Measurements from ENCODE around the gene CYP24A1. TPM values are rescaled to one million over a fixed set of nuclear protein-coding genes. Genes with fewer than 3 reads are reported as not detected.

Gene CYP24A1
- not detected for total RNA-seq
- long read RNA-seq: 0 reads

- intact Hi-C loops (cut with DNase I): no loop called here
- ATAC-seq (ENCODE audit: poor library complexity) (no peak), DNase-seq (no peak)
Observed at GRCh38 chr20:54173653-54174456, at the start of gene CYP24A1. Gene CYP24A1 (minus strand): TSS chr20:54173986. CDS start chr20:54173579, 407 bp downstream.

GRCh38 chr20:54223285-54223684 lies 49.5 kb upstream of the CYP24A1 start:
- ATAC-seq (ENCODE audit: poor library complexity): no peak
- DNase-seq: no peak
- intact Hi-C loops (cut with DNase I): loop anchor here (2.0 kb wide), 1 partner anchor 424 kb away; no protein-coding TSS in a partner anchor

DNA sequence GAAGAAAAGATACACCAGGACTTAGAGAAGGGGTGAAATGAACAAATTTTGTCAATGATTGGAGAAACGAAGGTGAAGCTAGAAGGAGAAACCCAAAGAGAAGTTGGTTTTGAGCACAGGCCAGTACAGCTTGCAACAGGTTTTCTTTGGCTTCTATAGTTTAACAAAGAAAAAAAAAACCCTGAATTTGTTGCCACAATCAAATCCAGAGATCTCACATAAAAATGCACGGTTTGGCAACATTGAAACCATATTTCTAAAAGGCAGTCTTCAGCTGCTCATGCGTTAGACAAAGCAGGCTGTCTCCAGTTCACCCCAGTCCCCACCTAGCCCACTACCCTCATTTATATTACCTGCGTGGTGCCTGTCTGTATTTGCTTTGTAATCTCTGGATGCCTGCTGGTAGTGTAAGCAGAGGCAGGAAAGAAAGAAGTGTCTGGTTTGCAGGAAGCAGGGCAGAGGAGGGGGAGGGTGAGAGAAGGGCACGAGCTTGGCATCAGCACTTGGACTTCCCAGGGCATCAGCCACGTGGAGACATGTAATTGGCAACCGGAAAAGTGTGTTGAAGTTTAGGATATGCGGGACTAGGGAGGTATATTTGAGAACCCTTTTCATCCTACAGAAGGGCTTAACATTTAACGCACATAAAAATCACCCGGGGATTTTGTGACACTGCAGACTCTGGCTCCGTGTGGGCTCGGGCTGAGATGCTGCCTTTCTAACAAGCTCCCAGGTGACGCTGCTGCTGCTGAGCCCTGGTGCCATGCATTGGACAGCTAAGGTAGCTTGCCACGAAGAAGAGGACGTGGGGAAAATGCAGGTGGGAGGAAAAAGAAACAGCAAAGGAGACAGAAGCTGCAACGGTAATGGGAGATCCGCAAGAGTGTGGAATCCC lies 48.5 kb upstream of the CYP24A1 start:
- ATAC-seq (ENCODE audit: poor library complexity) (peak; percentile 69), DNase-seq (no peak)

DNA sequence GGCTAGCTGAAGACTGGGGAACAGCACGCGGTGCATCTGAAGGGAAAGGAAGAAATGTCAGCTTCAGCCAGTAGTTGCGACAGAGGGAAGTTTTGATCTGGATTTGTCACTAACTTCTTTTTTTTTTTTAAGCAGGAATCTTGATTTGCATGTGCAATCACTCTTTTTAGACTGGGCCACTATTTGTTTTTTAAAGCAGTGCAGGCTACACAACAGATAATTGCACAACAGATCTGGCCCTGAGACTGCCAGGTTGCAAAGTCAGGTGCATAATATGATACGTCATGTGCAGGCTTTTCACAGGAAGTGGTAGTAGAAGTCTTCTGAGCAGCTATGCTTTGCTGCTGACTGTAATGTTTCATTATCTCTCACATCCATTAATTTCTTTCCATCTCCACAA lies 47.6 kb upstream of the CYP24A1 start:
- intact Hi-C loops (cut with DNase I): no loop called here
- DNase-seq (no peak), ATAC-seq (ENCODE audit: poor library complexity) (no peak)

More for the DNA sequence above, 48.5 kb upstream of the CYP24A1 start:
- intact Hi-C loops (cut with DNase I): loop anchor here (2.0 kb wide), 1 partner anchor 425 kb away; no protein-coding TSS in a partner anchor

DNA sequence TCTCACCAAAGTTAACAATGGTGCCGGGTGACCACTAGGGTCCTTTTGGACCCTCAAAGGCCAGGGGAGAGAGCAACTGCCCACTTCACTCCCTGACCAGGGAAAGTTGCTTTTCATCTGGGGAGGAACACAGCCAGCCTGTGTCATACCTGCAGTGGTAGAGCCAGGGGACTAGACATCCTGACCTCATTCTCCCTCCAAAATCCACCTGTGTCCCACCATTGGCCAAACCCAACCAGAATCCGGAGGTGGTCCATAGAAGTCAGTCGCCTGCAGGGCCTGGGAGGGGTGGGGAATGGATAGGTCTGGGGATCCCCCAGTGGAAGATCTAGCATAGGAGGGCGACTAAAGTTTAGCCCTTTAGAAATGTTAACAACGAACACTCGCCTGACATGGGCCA lies 46.9 kb upstream of the CYP24A1 start:
- DNase-seq (no peak), ATAC-seq (ENCODE audit: poor library complexity) (no peak)
- intact Hi-C loops (cut with DNase I): no loop called here

DNA sequence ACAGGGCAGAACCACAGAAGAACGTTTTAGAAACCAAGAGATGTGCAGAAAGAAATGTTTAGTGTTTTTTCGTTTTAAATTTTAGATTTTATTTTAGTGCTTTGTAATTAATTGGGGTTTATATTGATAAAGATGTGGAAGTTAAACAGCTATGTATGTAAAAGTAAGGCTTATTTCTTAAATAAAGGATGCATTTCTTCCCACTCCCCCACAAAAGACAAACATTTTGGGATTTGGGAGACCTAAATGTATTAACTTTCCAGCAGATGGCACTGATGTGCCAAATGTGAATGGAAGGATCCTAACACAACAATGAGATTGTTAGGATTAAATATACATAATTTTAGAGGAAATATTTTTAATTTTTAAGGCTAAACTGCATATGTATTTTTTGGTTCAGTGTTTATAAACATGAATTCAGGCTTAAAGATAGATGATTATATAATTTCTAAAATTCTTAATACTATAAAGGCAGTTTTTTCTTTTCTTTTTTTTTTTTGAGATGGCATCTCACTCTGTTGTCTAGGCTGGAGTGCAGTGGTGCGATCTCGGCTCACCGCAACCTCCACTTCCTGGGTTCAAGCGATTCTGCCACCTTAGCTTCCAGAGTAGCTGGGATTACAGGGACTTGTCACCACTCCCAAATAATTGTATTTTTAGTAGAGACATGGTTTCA lies 46.1 kb upstream of the CYP24A1 start:
- ATAC-seq (ENCODE audit: poor library complexity) (no peak), DNase-seq (no peak)
- intact Hi-C loops (cut with DNase I): no loop called here

- ATAC-seq (ENCODE audit: poor library complexity) (no peak), DNase-seq (no peak)
- intact Hi-C loops (cut with DNase I): no loop called here
Observed at GRCh38 chr20:54218470-54218869, 44.7 kb upstream of the CYP24A1 start.

DNA sequence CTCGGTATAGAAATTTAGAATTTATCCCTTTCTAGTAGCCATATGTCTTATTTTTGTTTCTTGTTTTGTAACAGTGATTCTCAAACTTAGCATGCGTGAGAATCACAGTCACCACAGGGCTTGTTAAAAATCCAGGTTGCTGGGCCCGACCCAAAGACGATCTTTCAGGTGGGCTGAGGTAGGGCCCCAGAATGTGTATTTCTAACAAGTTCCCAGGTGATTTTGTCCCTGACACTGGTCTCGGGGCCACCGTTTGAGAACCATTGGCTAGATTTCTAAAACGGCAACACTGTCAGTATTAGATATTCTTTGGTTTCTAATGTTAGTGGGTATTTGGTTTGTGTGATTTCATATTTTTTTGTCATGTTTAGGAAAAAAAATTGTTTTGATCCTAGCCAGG lies 44.0 kb upstream of the CYP24A1 start:
- ATAC-seq (ENCODE audit: poor library complexity) (no peak), DNase-seq (no peak)
- intact Hi-C loops (cut with DNase I): no loop called here

DNA sequence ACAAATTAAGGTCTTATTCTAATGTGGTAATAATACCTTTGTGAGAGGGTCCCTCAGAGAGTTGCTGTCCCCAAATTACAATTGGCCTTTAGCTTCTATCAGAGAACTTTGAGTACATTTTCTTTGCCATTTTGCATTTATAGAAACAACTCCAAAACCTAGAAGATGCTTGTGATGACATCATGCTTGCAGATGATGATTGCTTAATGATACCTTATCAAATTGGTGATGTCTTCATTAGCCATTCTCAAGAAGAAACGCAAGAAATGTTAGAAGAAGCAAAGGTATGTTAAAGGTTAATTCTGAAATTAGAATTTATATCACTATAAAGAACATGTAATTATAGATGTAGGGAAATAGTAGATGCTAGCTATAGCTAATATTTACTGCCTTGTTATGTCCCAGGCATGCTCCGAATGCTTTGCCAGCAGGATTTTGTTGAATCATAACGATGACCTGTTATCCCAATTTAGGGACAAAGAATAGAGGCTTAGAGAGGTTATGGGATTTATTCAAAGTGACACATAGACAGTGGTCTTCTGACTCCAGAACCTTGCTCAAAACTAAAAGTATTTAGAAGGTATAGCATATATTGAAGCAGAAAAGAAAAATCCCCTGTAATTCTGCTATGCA lies 41.5 kb upstream of the CYP24A1 start:
- intact Hi-C loops (cut with DNase I): no loop called here
- DNase-seq (no peak), ATAC-seq (ENCODE audit: poor library complexity) (no peak)

GRCh38 chr20:54214566-54214965 lies 40.8 kb upstream of the CYP24A1 start:
- no peak for ATAC-seq (ENCODE audit: poor library complexity)
- intact Hi-C loops (cut with DNase I): no loop called here
- no peak for DNase-seq

- no peak for ATAC-seq (ENCODE audit: poor library complexity)
- intact Hi-C loops (cut with DNase I): no loop called here
- no peak for DNase-seq
Observed at GRCh38 chr20:54212871-54213270, 39.1 kb upstream of the CYP24A1 start.

- intact Hi-C loops (cut with DNase I): no loop called here
Observed at GRCh38 chr20:54212226-54212625, 38.4 kb upstream of the CYP24A1 start.

DNA sequence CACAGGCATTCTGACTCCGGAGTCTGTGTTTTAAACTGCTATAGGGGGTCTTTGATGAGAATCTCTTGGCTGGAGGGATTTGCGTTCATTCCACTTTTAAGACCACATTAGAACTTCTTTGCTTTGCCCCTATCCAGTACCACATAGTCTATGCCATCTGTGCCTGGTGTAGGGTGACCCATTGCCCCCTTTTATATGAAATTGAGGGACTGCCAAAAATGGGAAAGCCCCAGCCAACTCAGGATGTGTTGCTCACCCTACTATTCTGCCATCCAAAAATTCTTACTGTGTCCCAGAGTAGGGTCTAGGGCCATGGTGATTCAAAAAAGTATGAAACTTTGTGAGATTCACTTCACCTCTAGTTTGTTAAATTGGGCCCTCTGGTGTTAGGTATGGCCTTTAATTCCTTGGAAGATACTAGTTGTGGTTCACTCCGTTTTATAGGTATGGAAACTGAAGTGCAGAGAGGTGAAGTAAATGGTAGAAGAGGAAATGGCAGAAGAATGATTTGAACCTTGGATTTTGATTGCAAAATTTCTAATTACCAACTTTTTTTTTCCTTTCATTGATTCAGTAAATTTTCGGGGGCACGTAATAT lies 35.5 kb upstream of the CYP24A1 start:
- intact Hi-C loops (cut with DNase I): no loop called here
- no peak for DNase-seq
- no peak for ATAC-seq (ENCODE audit: poor library complexity)

More at GRCh38 chr20:54212226-54212625, 38.4 kb upstream of the CYP24A1 start:
- no peak for DNase-seq
- no peak for ATAC-seq (ENCODE audit: poor library complexity)

GRCh38 chr20:54208548-54209176 lies 34.9 kb upstream of the CYP24A1 start:
- intact Hi-C loops (cut with DNase I): no loop called here
- no peak for DNase-seq
- ATAC-seq (ENCODE audit: poor library complexity): no peak

- DNase-seq (peak; percentile 90), ATAC-seq (ENCODE audit: poor library complexity) (peak; percentile 98)
- intact Hi-C loops (cut with DNase I): no loop called here
Observed at GRCh38 chr20:54207743-54208547, 34.2 kb upstream of the CYP24A1 start, which contains the start of gene PFDN4. Gene PFDN4 (plus strand): TSS chr20:54208087. CDS start chr20:54208101, 14 bp downstream.

DNA sequence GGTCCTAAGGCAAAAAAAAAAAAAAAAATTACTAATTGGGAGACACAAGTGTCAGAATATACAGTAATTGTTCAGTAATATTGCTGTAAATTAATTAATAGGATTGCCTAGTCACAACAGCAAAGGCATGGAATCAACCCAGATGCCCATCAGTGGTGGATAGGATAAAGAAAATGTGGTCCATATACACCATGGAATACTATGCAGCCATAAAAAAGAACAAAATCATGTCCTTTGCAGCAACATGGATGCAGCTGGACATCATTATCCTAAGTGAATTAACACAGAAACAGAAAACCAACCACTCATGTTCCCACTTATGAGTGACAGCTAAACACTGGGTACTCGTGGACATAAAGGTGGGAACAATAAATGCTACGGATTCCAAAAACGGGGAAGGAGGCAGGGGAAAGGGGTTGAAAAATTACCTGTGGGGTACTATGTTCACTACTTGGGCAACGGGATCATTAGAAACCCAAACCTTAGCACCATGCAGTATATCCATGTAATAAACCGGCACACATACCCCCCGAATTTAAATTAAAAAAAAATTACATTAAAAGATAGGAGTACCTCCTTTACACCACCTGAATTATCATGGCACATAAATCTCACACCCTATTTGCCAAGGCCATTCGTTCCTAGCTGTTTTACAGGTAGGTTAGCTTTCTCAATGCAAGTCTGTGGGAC lies 33.4 kb upstream of the CYP24A1 start:
- intact Hi-C loops (cut with DNase I): no loop called here
- DNase-seq (no peak), ATAC-seq (ENCODE audit: poor library complexity) (no peak)
